ENCODE data around the gene P3H4.

- peak; percentile 97 to 100 (median 99) for TF ChIP-seq CTCF (IDR thresholded peaks at IDR 0.05)
- peak; percentile 86 for TF ChIP-seq POLR2AphosphoS5 (IDR thresholded peaks at IDR 0.05)
- TF ChIP-seq POLR2A (IDR thresholded peaks at IDR 0.05) = no peak
Observed at GRCh38 chr17:41801374-41802271, 10.1 kb downstream of the P3H4 start.
